Sigmoid colon (tissue), 7 donors: Measurements from ENCODE around the gene PNPLA2. TPM values are rescaled to one million over a fixed set of nuclear protein-coding genes. Genes with fewer than 3 reads are reported as not detected.
A peak's percentile ranks its signal among the peaks of the same experiment; 100 is the strongest.

Experiments
- DNase-seq: peaks from one replicate; pipeline ENCODE4 v3.0.0-alpha.2; 2019
- H3K27ac ChIP-seq, 4 donors: fragments of 200-600 bp; sonication (generic); one replicate each; pipeline ENCODE4 v1.5.1; 2016 to 2019; ENCODE audit warnings: mild to moderate bottlenecking in 1 of 4
- H3K27me3 ChIP-seq, 3 donors: fragments of 200-600 bp; sonication (generic); one replicate each; pipeline ENCODE4 v1.5.1; 2019; ENCODE audit warnings: mild to moderate bottlenecking in 1 of 3
- H3K36me3 ChIP-seq, 4 donors: fragments of 200-600 bp; sonication (generic); one replicate each; pipeline ENCODE4 v1.5.1; 2016 to 2019
- H3K4me1 ChIP-seq, 4 donors: fragments of 200-600 bp; sonication (generic); one replicate each; pipeline ENCODE4 v1.5.1; 2017 to 2019
- H3K4me3 ChIP-seq, 4 donors: fragments of 200-600 bp; sonication (generic); one replicate each; pipeline ENCODE4 v1.5.1; 2017 to 2019; ENCODE audit warnings: mild to moderate bottlenecking in 2 of 4, moderate library complexity in 1 of 4
- H3K9me3 ChIP-seq, 4 donors: fragments of 200-600 bp in 3 of 4; sonication (generic) in 3 of 4; one replicate each; pipeline versions ENCODE4 v1.5.1 to v1.6.1; 2013 to 2019
- CTCF ChIP-seq, 4 experiments: fragments of 450-650 bp in 3 of 4; fragments of 200-600 bp in 1 of 4; IDR thresholded peaks; one replicate each; pipeline ENCODE4 v1.5.1; 2016 to 2019; ENCODE audit warnings: antibody characterized with exemption in 4 of 4, mild to moderate bottlenecking in 3 of 4, moderate library complexity in 2 of 4
- EP300 ChIP-seq, 4 donors: sonication (generic); formaldehyde crosslinking; IDR thresholded peaks; one replicate each; pipeline ENCODE4 v1.6.1; 2017; ENCODE audit warnings: antibody characterized with exemption in 4 of 4
- POLR2A ChIP-seq, 2 donors: fragments of 450-650 bp; IDR thresholded peaks; one replicate each; pipeline ENCODE4 v1.6.1; 2016; ENCODE audit warnings: antibody characterized with exemption in 2 of 2, mild to moderate bottlenecking in 2 of 2, moderate library complexity in 2 of 2
- POLR2AphosphoS5 ChIP-seq, 4 donors: sonication (generic); formaldehyde crosslinking; IDR thresholded peaks; one replicate each; pipeline ENCODE4 v1.6.1; 2017; ENCODE audit warnings: antibody characterized with exemption in 4 of 4
- WGBS, 2 donors: extraction: QIAGEN DNeasy Blood & Tissue Kit; methylation state at CpG; one replicate each; pipeline ENCODE4 v1.1.7; 2013; 5-methylcytosine and 5-hydroxymethylcytosine counted together
- intact Hi-C: fragments of 100-400 bp; cut with DNase I; formaldehyde crosslinking; loops from one replicate; pipeline ENCODE4 v1.15.1; 2023
- polyA plus RNA-seq, 3 donors: library from polyadenylated mRNA; stranded (reverse); fragments of 200-250 nt; gene quantifications; one replicate each; pipeline ENCODE4 v1.2.3, GENCODE V29; 2013
- total RNA-seq, 4 donors: library from RNA; depleted of rRNA; stranded (reverse); fragments of >200 nt; gene quantifications; one replicate each; pipeline ENCODE4 v1.1.0, GENCODE V29; 2016
- donor health status: healthy with polysubstance abuse.
- donor health status: Bipolar disorder and iron deficiency.
- donor health status: healthy.

PNPLA2 gene
- total and polyA plus RNA-seq, 7 donors = 26.3 to 137 (median 35.4) TPM

- intact Hi-C loops = no loop called here
- WGBS, 2 donors = 85 to 89% methylated on average over 11 of the region's 11 CpGs
These were observed 2.9 kb upstream of the PNPLA2 start for GRCh38 chr11:815675-816432.

GRCh38 chr11:816433-816779, 2.3 kb upstream of the PNPLA2 start:
- WGBS, 2 donors = 82 to 84% methylated on average over 11 of the region's 11 CpGs
- Histone ChIP-seq H3K27me3 (no peaks in the 10 kb centered on the region), H3K27ac (no peak overlapping the region), H3K36me3 (peaks cover 20 to 36% (median 22%) of the 10 kb centered on the region in 4 donors), H3K4me1 (peaks cover 0 to 27% (median 24%) of the 10 kb centered on the region in 4 donors), H3K9me3 (no peaks in the 10 kb centered on the region), H3K4me3 (no peak overlapping the region)
- no peak for DNase-seq
- TF ChIP-seq CTCF (IDR thresholded peaks at IDR 0.05) (no peak), POLR2AphosphoS5 (IDR thresholded peaks at IDR 0.05) (no peak), POLR2A (IDR thresholded peaks at IDR 0.05) (no peak), EP300 (IDR thresholded peaks at IDR 0.05) (no peak)
- intact Hi-C loops = no loop called here

More at GRCh38 chr11:815675-816432, 2.9 kb upstream of the PNPLA2 start:
- Histone ChIP-seq H3K27me3 (no peaks in the 10 kb centered on the region), H3K4me3 (no peak overlapping the region), H3K27ac (no peak overlapping the region), H3K9me3 (no peaks in the 10 kb centered on the region), H3K4me1 (peaks cover 0 to 27% (median 24%) of the 10 kb centered on the region in 4 donors), H3K36me3 (peaks cover 22 to 39% (median 24%) of the 10 kb centered on the region in 4 donors)
- no peak for DNase-seq
- TF ChIP-seq POLR2AphosphoS5 (IDR thresholded peaks at IDR 0.05) (no peak), POLR2A (IDR thresholded peaks at IDR 0.05) (no peak), CTCF (IDR thresholded peaks at IDR 0.05) (no peak), EP300 (IDR thresholded peaks at IDR 0.05) (no peak)

GRCh38 chr11:819129-819931, 616 bp downstream of the PNPLA2 start:
- Histone ChIP-seq H3K9me3 (no peaks in the 10 kb centered on the region), H3K4me1 (peaks cover 0 to 33% (median 30%) of the 10 kb centered on the region in 4 donors), H3K36me3 (peaks cover 8 to 33% (median 13%) of the 10 kb centered on the region in 4 donors), H3K27ac (peak overlapping the region; percentile 90 to 99 (median 98)), H3K27me3 (peaks cover 0 to 10% (median 6%) of the 10 kb centered on the region in 3 donors), H3K4me3 (peak overlapping the region; percentile 66 to 96 (median 82))
- intact Hi-C loops = no loop called here
- peak; percentile 97 for DNase-seq
- TF ChIP-seq POLR2AphosphoS5 (IDR thresholded peaks at IDR 0.05) = peak; percentile 73 to 90 (median 86)
- peak in 3 of 4 experiments; percentile 13 to 32 (median 29) for TF ChIP-seq CTCF (IDR thresholded peaks at IDR 0.05)
- peak in 1 of 2 donors; percentile 28 for TF ChIP-seq POLR2A (IDR thresholded peaks at IDR 0.05)
- peak in 2 of 4 donors; percentile 55 to 60 for TF ChIP-seq EP300 (IDR thresholded peaks at IDR 0.05)
- 0 to 1% methylated on average over 96 of the region's 96 CpGs for WGBS, 2 donors

GRCh38 chr11:819943-820649, 1.4 kb downstream of the PNPLA2 start:
- intact Hi-C loops = no loop called here
- Histone ChIP-seq H3K4me3 (peak overlapping the region; percentile 66 to 96 (median 82)), H3K4me1 (peaks cover 0 to 33% (median 30%) of the 10 kb centered on the region in 4 donors), H3K27ac (peak overlapping the region; percentile 90 to 99 (median 98)), H3K27me3 (peaks cover 0 to 17% (median 13%) of the 10 kb centered on the region in 3 donors), H3K9me3 (no peaks in the 10 kb centered on the region), H3K36me3 (peaks cover 16 to 33% (median 20%) of the 10 kb centered on the region in 4 donors)
- peak; percentile 96 for DNase-seq
- WGBS, 2 donors = 1 to 4% methylated on average over 47 of the region's 47 CpGs
- TF ChIP-seq POLR2AphosphoS5 (IDR thresholded peaks at IDR 0.05) (peak in 3 of 4 donors; percentile 3 to 32 (median 22)), EP300 (IDR thresholded peaks at IDR 0.05) (no peak), CTCF (IDR thresholded peaks at IDR 0.05) (no peak), POLR2A (IDR thresholded peaks at IDR 0.05) (peak in 1 of 2 donors; percentile 49)
